ENCODE data around the gene AUNIP. TPM values are rescaled to one million over a fixed set of nuclear protein-coding genes. Genes with fewer than 3 reads are reported as not detected.

The AUNIP gene
- total and polyA plus RNA-seq, 12 donors: 0.04 to 0.25 (median 0.21) TPM; not detected in 9

- H3K4me1 ChIP-seq: peaks cover 12 to 46% (median 42%) of the 10 kb centered on the region in 9 donors
- WGBS, 2 donors: 38 to 41% methylated on average over 6 of the region's 6 CpGs
- H3K4me3 ChIP-seq: peak overlapping the region in 6 of 10 donors; percentile 83 to 100 (median 97)
Measured at GRCh38 chr1:25818569-25818968, 40.7 kb downstream of the AUNIP start.

GRCh38 chr1:25817840-25818501 lies 41.3 kb downstream of the AUNIP start:
- no peak for DNase-seq
- Histone ChIP-seq H3K9me3 (no peaks in the 10 kb centered on the region), H3K27ac (peak overlapping the region in 6 of 10 donors; percentile 6 to 97 (median 60)), H3K4me3 (no peak overlapping the region), H3K4me1 (peaks cover 12 to 41% (median 36%) of the 10 kb centered on the region in 9 donors), H3K36me3 (peaks cover 0 to 40% (median 29%) of the 10 kb centered on the region in 9 donors), H3K27me3 (no peaks in the 10 kb centered on the region)
- intact Hi-C loops (cut with DNase I): loop anchor here in 5 of 10 donors (5.0 to 10.0 kb wide), 5 partner anchors 303 to 583 kb away; partner anchors contain the start of genes SYF2 (in 2 of the 5) and RSRP1 (in 1 of the 5)
- 39 to 42% methylated on average over 8 of the region's 8 CpGs for WGBS, 2 donors
- no peak for ATAC-seq
- TF ChIP-seq CTCF (IDR thresholded peaks at IDR 0.05): peak in 2 of 9 donors; percentile 11 to 29

More at GRCh38 chr1:25818569-25818968, 40.7 kb downstream of the AUNIP start:
- intact Hi-C loops (cut with DNase I): loop anchor here in 5 of 10 donors (5.0 to 10.0 kb wide), 5 partner anchors 304 to 584 kb away; partner anchors contain the start of genes SYF2 (in 2 of the 5) and RSRP1 (in 1 of the 5)
- Histone ChIP-seq H3K9me3 (no peaks in the 10 kb centered on the region), H3K27me3 (no peaks in the 10 kb centered on the region), H3K36me3 (peaks cover 0 to 39% (median 23%) of the 10 kb centered on the region in 9 donors), H3K27ac (peak overlapping the region in 8 of 10 donors; percentile 6 to 98 (median 96))
- ATAC-seq (no peak), DNase-seq (no peak)
- no peak for TF ChIP-seq CTCF (IDR thresholded peaks at IDR 0.05)

DNA sequence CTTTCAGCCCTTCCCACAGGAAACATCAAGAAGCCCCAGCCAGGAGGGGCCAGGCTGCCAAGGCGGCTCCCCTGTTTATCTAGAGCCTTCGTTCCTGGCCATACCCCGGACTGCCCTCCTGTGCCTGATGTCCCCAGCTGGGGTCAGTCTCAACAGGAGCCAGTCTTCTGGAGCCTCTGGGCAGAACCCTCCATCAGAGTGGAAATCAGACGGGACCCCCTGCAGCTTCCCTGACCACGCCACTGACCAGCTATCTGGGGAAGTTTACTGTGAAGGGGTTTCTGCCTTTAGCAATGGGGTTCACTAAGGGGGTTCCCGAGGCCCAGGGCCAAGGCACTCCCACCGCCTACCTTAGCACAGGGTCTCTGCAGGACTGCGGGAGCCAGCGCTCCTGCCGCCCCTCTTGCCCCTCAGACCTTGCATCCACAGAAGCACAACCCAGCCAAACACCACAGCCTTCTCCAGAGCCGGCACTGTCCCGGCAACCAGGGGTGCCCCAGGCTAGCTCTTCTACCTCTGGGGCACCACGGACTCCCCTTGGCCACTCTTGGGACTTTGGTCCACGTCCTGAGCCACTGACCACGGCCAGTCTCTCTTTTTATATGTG lies 43.0 kb downstream of the AUNIP start:
- ATAC-seq (no peak), DNase-seq (no peak)
- WGBS, 2 donors: 85 to 87% methylated on average over 15 of the region's 15 CpGs
- no peaks in the 10 kb centered on the region for H3K27me3 ChIP-seq
- H3K4me1 ChIP-seq: peaks cover 4 to 25% (median 22%) of the 10 kb centered on the region in 9 donors
- H3K36me3 ChIP-seq: peaks cover 0 to 56% (median 40%) of the 10 kb centered on the region in 9 donors
- H3K27ac ChIP-seq: no peak overlapping the region
- H3K9me3 ChIP-seq: no peaks in the 10 kb centered on the region
- H3K4me3 ChIP-seq: no peak overlapping the region
- TF ChIP-seq CTCF (IDR thresholded peaks at IDR 0.05): no peak
- intact Hi-C loops (cut with DNase I): loop anchor here in 5 of 10 donors (5.0 to 10.0 kb wide), 5 partner anchors 301 to 581 kb away; partner anchors contain the start of genes SYF2 (in 2 of the 5) and RSRP1 (in 1 of the 5)
